KOPT-K1 (cell line): ENCODE data around the gene UGT1A9.

ENCODE experiments used
- H3K27ac ChIP-seq: fragments of 200-600 bp; sonication (generic); 2 replicates; pipeline ENCODE4 v1.5.1; 2016; ENCODE audit warnings: antibody characterized with exemption, mild to moderate bottlenecking, low read depth, low read length; ENCODE audit not compliant: poor library complexity, severe bottlenecking
- H3K36me3 ChIP-seq: fragments of 200-600 bp; sonication (generic); 2 replicates; pipeline ENCODE4 v1.5.1; 2017; ENCODE audit warnings: antibody characterized with exemption, mild to moderate bottlenecking, low read length, moderate library complexity; ENCODE audit not compliant: insufficient read depth
- H3K9me3 ChIP-seq: fragments of 200-600 bp; sonication (generic); 2 replicates; pipeline ENCODE4 v1.5.1; 2017; ENCODE audit warnings: antibody characterized with exemption, low read length, mild to moderate bottlenecking; ENCODE audit not compliant: insufficient read depth, poor library complexity, severe bottlenecking

The UGT1A9 gene

GRCh38 chr2:233816771-233817170 lies 145.1 kb downstream of the UGT1A9 start:
- Histone ChIP-seq H3K27ac (no peak overlapping the region), H3K9me3 (no peaks in the 10 kb centered on the region), H3K36me3 (no peaks in the 10 kb centered on the region)

- Histone ChIP-seq H3K27ac (no peak overlapping the region), H3K9me3 (no peaks in the 10 kb centered on the region), H3K36me3 (no peaks in the 10 kb centered on the region)
These were observed 145.7 kb downstream of the UGT1A9 start for GRCh38 chr2:233817361-233817911.

GRCh38 chr2:233817995-233818638 lies 146.4 kb downstream of the UGT1A9 start:
- no peak overlapping the region for H3K27ac ChIP-seq
- no peaks in the 10 kb centered on the region for H3K36me3 ChIP-seq
- no peaks in the 10 kb centered on the region for H3K9me3 ChIP-seq

- H3K9me3 ChIP-seq, result no peaks in the 10 kb centered on the region
- H3K27ac ChIP-seq, result no peak overlapping the region
- no peaks in the 10 kb centered on the region for H3K36me3 ChIP-seq
These were observed 147.2 kb downstream of the UGT1A9 start for GRCh38 chr2:233818639-233819621.

GRCh38 chr2:233819884-233820773 lies 148.4 kb downstream of the UGT1A9 start:
- Histone ChIP-seq H3K36me3 (no peaks in the 10 kb centered on the region), H3K9me3 (no peaks in the 10 kb centered on the region), H3K27ac (no peak overlapping the region)

- Histone ChIP-seq H3K9me3 (no peaks in the 10 kb centered on the region), H3K36me3 (no peaks in the 10 kb centered on the region), H3K27ac (no peak overlapping the region)
These were observed 149.0 kb downstream of the UGT1A9 start for GRCh38 chr2:233820774-233821105.

- H3K27ac ChIP-seq, result no peak overlapping the region
- H3K36me3 ChIP-seq, result no peaks in the 10 kb centered on the region
- H3K9me3 ChIP-seq, result no peaks in the 10 kb centered on the region
These were observed 149.5 kb downstream of the UGT1A9 start for GRCh38 chr2:233821196-233821595.

- Histone ChIP-seq H3K36me3 (no peaks in the 10 kb centered on the region), H3K27ac (no peak overlapping the region), H3K9me3 (no peaks in the 10 kb centered on the region)
These were observed 150.0 kb downstream of the UGT1A9 start for GRCh38 chr2:233821709-233822100.

- no peaks in the 10 kb centered on the region for H3K9me3 ChIP-seq
- H3K36me3 ChIP-seq, result no peaks in the 10 kb centered on the region
- H3K27ac ChIP-seq, result no peak overlapping the region
These were observed 150.5 kb downstream of the UGT1A9 start for GRCh38 chr2:233822101-233822771.
